Neural progenitor cell (in vitro differentiated cells): Measurements from ENCODE around the gene FOXO1. TPM values are rescaled to one million over a fixed set of nuclear protein-coding genes. Genes with fewer than 3 reads are reported as not detected.

Experiments
- DNase-seq: peaks from one replicate; pipeline ENCODE4 v3.0.0-alpha.2; 2016; ENCODE audit warnings: low spot score
- H2AFZ ChIP-seq: fragments of 200-600 bp; sonication (generic); replicated peaks from 2 replicates; pipeline ENCODE4 v1.6.1; 2016; ENCODE audit warnings: antibody characterized with exemption
- H3F3A ChIP-seq: fragments of 200-600 bp; sonication (generic); 2 replicates; pipeline ENCODE4 v1.6.1; 2016; ENCODE audit warnings: antibody characterized with exemption, low read depth
- H3K27ac ChIP-seq: fragments of 200-600 bp; sonication (generic); 2 replicates; pipeline ENCODE4 v1.5.1; 2016; ENCODE audit warnings: mild to moderate bottlenecking
- H3K27me3 ChIP-seq: fragments of 200-600 bp; sonication (generic); 2 replicates; pipeline ENCODE4 v1.6.1; 2016; ENCODE audit warnings: mild to moderate bottlenecking, moderate library complexity
- H3K36me3 ChIP-seq: fragments of 200-600 bp; sonication (generic); 2 replicates; pipeline ENCODE4 v1.5.1; 2016
- H3K4me1 ChIP-seq: fragments of 200-600 bp; sonication (generic); 2 replicates; pipeline ENCODE4 v1.6.1; 2016; ENCODE audit warnings: mixed run types
- H3K4me2 ChIP-seq: fragments of 200-600 bp; sonication (generic); 2 replicates; pipeline ENCODE4 v1.6.1; 2016
- H3K4me3 ChIP-seq: fragments of 200-600 bp; sonication (generic); 2 replicates; pipeline ENCODE4 v1.5.1; 2016
- H3K79me2 ChIP-seq: fragments of 200-600 bp; sonication (generic); 2 replicates; pipeline ENCODE4 v1.6.1; 2016; ENCODE audit warnings: low read depth
- H3K9ac ChIP-seq: fragments of 200-600 bp; sonication (generic); 2 replicates; pipeline ENCODE4 v1.6.1; 2016
- H3K9me3 ChIP-seq: fragments of 200-600 bp; sonication (generic); 2 replicates; pipeline ENCODE4 v1.5.1; 2016; ENCODE audit warnings: low read depth
- H4K20me1 ChIP-seq: fragments of 200-600 bp; sonication (generic); 2 replicates; pipeline ENCODE4 v1.6.1; 2016; ENCODE audit warnings: low read depth
- H3K27ac Mint-ChIP-seq: 3 replicates; pipeline ENCODE4 v1.8.0; 2021; ENCODE audit warnings: mixed read lengths
- H3K27me3 Mint-ChIP-seq: 2 replicates; pipeline ENCODE4 v1.8.0; 2022; ENCODE audit warnings: low read depth, mild to moderate bottlenecking, inconsistent platforms, moderate library complexity, mixed read lengths; ENCODE audit not compliant: insufficient read depth
- H3K36me3 Mint-ChIP-seq: 3 replicates; pipeline ENCODE4 v1.8.0; 2021; ENCODE audit warnings: mixed read lengths
- H3K4me1 Mint-ChIP-seq: 3 replicates; pipeline ENCODE4 v1.8.0; 2021; ENCODE audit warnings: mixed read lengths
- H3K4me3 Mint-ChIP-seq: 3 replicates; pipeline ENCODE4 v1.8.0; 2021; ENCODE audit warnings: mild to moderate bottlenecking, moderate library complexity, mixed read lengths
- H3K9me3 Mint-ChIP-seq: 3 replicates; pipeline ENCODE4 v1.8.0; 2020; ENCODE audit warnings: mixed read lengths
- EZH2 ChIP-seq: fragments of 200-600 bp; sonication (generic); IDR thresholded peaks from 2 replicates; pipeline ENCODE4 v1.6.1; 2017; ENCODE audit warnings: antibody characterized with exemption, mild to moderate bottlenecking, moderate library complexity
- EZH2phosphoT487 ChIP-seq: fragments of 200-600 bp; sonication (generic); IDR thresholded peaks from 2 replicates; pipeline ENCODE4 v1.6.1; 2017; ENCODE audit warnings: antibody characterized with exemption
- total RNA-seq: library from RNA; depleted of rRNA; stranded (reverse); fragments of >200 nt; gene quantifications from 2 replicates; pipeline ENCODE4 v1.2.3, GENCODE V29; 2015; ENCODE audit warnings: low replicate concordance
- TF ChIP-seq, protein P1 (sequence below): fragments of 200-600 bp; sonication (generic); IDR thresholded peaks from 2 replicates; pipeline ENCODE4 v1.5.1; 2017; ENCODE audit warnings: antibody characterized with exemption, mild to moderate bottlenecking

The FOXO1 gene
- total RNA-seq, 1 donor from 2014 or later: 3.7 TPM

- H4K20me1 ChIP-seq: no peaks in the 10 kb centered on the region
- H3K4me3 ChIP-seq: no peak overlapping the region
- Mint-ChIP-seq H3K4me1 (peaks cover 8% of the 10 kb centered on the region), H3K9me3 (no peaks in the 10 kb centered on the region), H3K27ac (no peak overlapping the region), H3K4me3 (no peak overlapping the region), H3K36me3 (peaks cover 4% of the 10 kb centered on the region), H3K27me3 (peaks cover 5% of the 10 kb centered on the region)
- no peaks in the 10 kb centered on the region for H3K27me3 ChIP-seq
- TF ChIP-seq EZH2phosphoT487 (no peak), EZH2 (no peak)
- TF ChIP-seq, protein P1, sequence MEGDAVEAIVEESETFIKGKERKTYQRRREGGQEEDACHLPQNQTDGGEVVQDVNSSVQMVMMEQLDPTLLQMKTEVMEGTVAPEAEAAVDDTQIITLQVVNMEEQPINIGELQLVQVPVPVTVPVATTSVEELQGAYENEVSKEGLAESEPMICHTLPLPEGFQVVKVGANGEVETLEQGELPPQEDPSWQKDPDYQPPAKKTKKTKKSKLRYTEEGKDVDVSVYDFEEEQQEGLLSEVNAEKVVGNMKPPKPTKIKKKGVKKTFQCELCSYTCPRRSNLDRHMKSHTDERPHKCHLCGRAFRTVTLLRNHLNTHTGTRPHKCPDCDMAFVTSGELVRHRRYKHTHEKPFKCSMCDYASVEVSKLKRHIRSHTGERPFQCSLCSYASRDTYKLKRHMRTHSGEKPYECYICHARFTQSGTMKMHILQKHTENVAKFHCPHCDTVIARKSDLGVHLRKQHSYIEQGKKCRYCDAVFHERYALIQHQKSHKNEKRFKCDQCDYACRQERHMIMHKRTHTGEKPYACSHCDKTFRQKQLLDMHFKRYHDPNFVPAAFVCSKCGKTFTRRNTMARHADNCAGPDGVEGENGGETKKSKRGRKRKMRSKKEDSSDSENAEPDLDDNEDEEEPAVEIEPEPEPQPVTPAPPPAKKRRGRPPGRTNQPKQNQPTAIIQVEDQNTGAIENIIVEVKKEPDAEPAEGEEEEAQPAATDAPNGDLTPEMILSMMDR: no peak
- H3K9me3 ChIP-seq: no peaks in the 10 kb centered on the region
- H3K36me3 ChIP-seq: no peaks in the 10 kb centered on the region
- H2AFZ ChIP-seq: no peak overlapping the region
- H3K4me2 ChIP-seq: no peak overlapping the region
- no peak overlapping the region for H3K9ac ChIP-seq
- no peak overlapping the region for H3K27ac ChIP-seq
- no peaks in the 10 kb centered on the region for H3K79me2 ChIP-seq
- no peaks in the 10 kb centered on the region for H3F3A ChIP-seq
- peaks cover 8% of the 10 kb centered on the region for H3K4me1 ChIP-seq
- DNase-seq: no peak
Measured at GRCh38 chr13:40550130-40550529, 116.3 kb downstream of the FOXO1 start.

DNA sequence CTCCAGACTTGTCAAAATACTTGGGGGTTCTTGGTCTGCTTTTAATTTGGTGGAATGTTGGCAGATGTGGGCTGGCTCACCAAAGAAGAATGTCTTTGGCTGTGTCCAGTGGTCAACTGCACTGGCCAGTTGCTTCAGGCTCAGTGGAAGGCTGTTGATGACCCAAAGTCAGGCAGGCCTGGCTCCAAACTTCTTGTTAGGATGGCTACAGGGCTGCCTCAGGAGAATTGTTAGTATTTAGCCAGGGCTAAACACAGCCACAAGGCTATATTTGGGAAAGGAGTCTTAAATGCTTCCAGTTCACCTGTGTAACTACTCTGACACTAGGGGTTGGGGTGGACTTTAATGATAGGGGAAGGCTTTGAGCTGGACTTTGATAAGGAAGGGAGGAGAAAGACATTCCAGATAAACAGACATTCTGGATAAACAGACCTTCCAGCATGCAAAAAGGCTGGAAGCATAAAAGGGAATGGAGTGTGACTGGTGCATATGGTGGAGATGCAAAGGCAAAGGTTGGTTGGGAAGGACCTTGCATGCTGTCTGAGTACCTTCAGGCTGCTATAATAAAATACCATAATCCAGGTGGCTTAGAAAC, 116.8 kb downstream of the FOXO1 start:
- Histone ChIP-seq H4K20me1 (no peaks in the 10 kb centered on the region), H2AFZ (no peak overlapping the region), H3K79me2 (no peaks in the 10 kb centered on the region), H3K4me3 (no peak overlapping the region), H3F3A (no peaks in the 10 kb centered on the region), H3K4me2 (no peak overlapping the region), H3K4me1 (peaks cover 8% of the 10 kb centered on the region), H3K27me3 (no peaks in the 10 kb centered on the region), H3K9ac (no peak overlapping the region), H3K27ac (no peak overlapping the region), H3K36me3 (no peaks in the 10 kb centered on the region), H3K9me3 (no peaks in the 10 kb centered on the region)
- H3K4me3 Mint-ChIP-seq: no peak overlapping the region
- H3K4me1 Mint-ChIP-seq: peaks cover 8% of the 10 kb centered on the region
- peak overlapping the region; percentile 54 for H3K27ac Mint-ChIP-seq
- peaks cover 4% of the 10 kb centered on the region for H3K36me3 Mint-ChIP-seq
- peaks cover 5% of the 10 kb centered on the region for H3K27me3 Mint-ChIP-seq
- no peak for DNase-seq
- TF ChIP-seq, protein P1: no peak
- TF ChIP-seq EZH2 (no peak), EZH2phosphoT487 (no peak)
- no peaks in the 10 kb centered on the region for H3K9me3 Mint-ChIP-seq

GRCh38 chr13:40547591-40548315, 118.7 kb downstream of the FOXO1 start:
- H3K4me1 ChIP-seq: peaks cover 8% of the 10 kb centered on the region
- H4K20me1 ChIP-seq: no peaks in the 10 kb centered on the region
- no peak overlapping the region for H3K27ac Mint-ChIP-seq
- no peak overlapping the region for H2AFZ ChIP-seq
- DNase-seq: no peak
- H3F3A ChIP-seq: no peaks in the 10 kb centered on the region
- peaks cover 8% of the 10 kb centered on the region for H3K4me1 Mint-ChIP-seq
- H3K4me3 Mint-ChIP-seq: no peak overlapping the region
- H3K36me3 Mint-ChIP-seq: peaks cover 2% of the 10 kb centered on the region
- H3K79me2 ChIP-seq: no peaks in the 10 kb centered on the region
- H3K4me3 ChIP-seq: no peak overlapping the region
- no peak overlapping the region for H3K4me2 ChIP-seq
- peaks cover 5% of the 10 kb centered on the region for H3K27me3 Mint-ChIP-seq
- H3K9me3 Mint-ChIP-seq: no peaks in the 10 kb centered on the region
- TF ChIP-seq EZH2phosphoT487: no peak
- no peak for TF ChIP-seq EZH2
- TF ChIP-seq, protein P1: no peak
- H3K9me3 ChIP-seq: no peaks in the 10 kb centered on the region
- no peak overlapping the region for H3K27ac ChIP-seq
- H3K9ac ChIP-seq: no peak overlapping the region
- H3K36me3 ChIP-seq: no peaks in the 10 kb centered on the region
- no peaks in the 10 kb centered on the region for H3K27me3 ChIP-seq
